H9 (cell line): Measurements from ENCODE around the gene ACAD10. TPM values are rescaled to one million over a fixed set of nuclear protein-coding genes. Genes with fewer than 3 reads are reported as not detected.

Experiments used
- DNase-seq: peaks from one replicate; pipeline ENCODE4 v3.0.0-alpha.2; 2017
- H2AFZ ChIP-seq: one replicate; pipeline ENCODE4 v1.6.1; 2013; ENCODE audit warnings: mild to moderate bottlenecking, low read length, control low read depth, moderate library complexity
- H2AK5ac ChIP-seq: 2 replicates; pipeline ENCODE4 v1.6.1; 2013; ENCODE audit warnings: low read length, control low read depth, mixed read lengths; ENCODE audit not compliant: insufficient read length
- H2BK120ac ChIP-seq: one replicate; pipeline ENCODE4 v1.6.1; 2013; ENCODE audit warnings: low read depth, mild to moderate bottlenecking, low read length, control low read depth, inconsistent platforms; ENCODE audit not compliant: poor library complexity, severe bottlenecking
- H2BK12ac ChIP-seq: 2 replicates; pipeline ENCODE4 v1.6.1; 2013; ENCODE audit warnings: low read length, control low read depth, mixed read lengths, low read depth; ENCODE audit not compliant: insufficient read length
- H2BK15ac ChIP-seq: 2 replicates; pipeline ENCODE4 v1.6.1; 2013; ENCODE audit warnings: low read depth, low read length, control low read depth
- H2BK20ac ChIP-seq: one replicate; pipeline ENCODE4 v1.6.1; 2013; ENCODE audit warnings: low read depth, mild to moderate bottlenecking, low read length, control low read depth, inconsistent platforms; ENCODE audit not compliant: poor library complexity, severe bottlenecking
- H2BK5ac ChIP-seq: 2 replicates; pipeline ENCODE4 v1.6.1; 2013; ENCODE audit warnings: low read length, control low read depth, mixed read lengths; ENCODE audit not compliant: insufficient read length
- H3K14ac ChIP-seq: 2 replicates; pipeline ENCODE4 v1.6.1; 2013; ENCODE audit warnings: low read length, control low read depth; ENCODE audit not compliant: insufficient read depth
- H3K18ac ChIP-seq: 2 replicates; pipeline ENCODE4 v1.6.1; 2013; ENCODE audit warnings: low read depth, mild to moderate bottlenecking, mixed read lengths, low read length, control low read depth; ENCODE audit not compliant: insufficient read length
- H3K23ac ChIP-seq: 2 replicates; pipeline ENCODE4 v1.6.1; 2013; ENCODE audit warnings: low read length, control low read depth, mixed read lengths, low read depth; ENCODE audit not compliant: insufficient read length
- H3K23me2 ChIP-seq: 2 replicates; pipeline ENCODE4 v1.6.1; 2013; ENCODE audit warnings: low read depth, mild to moderate bottlenecking, mixed read lengths, low read length, control low read depth; ENCODE audit not compliant: insufficient read length, poor library complexity, severe bottlenecking
- H3K27ac ChIP-seq: 2 replicates; pipeline ENCODE4 v1.5.1; 2013; ENCODE audit warnings: low read length, control low read depth, mixed read lengths, low read depth; ENCODE audit not compliant: insufficient read length
- H3K27me3 ChIP-seq: 2 replicates; pipeline ENCODE4 v1.6.1; 2013; ENCODE audit warnings: low read length, control low read depth, inconsistent platforms; ENCODE audit not compliant: insufficient read depth
- H3K4ac ChIP-seq: 2 replicates; pipeline ENCODE4 v1.6.1; 2013; ENCODE audit warnings: low read depth, mild to moderate bottlenecking, control low read depth, inconsistent platforms, low read length, moderate library complexity
- H3K4me1 ChIP-seq: 2 replicates; pipeline ENCODE4 v1.6.1; 2013; ENCODE audit warnings: low read length, control low read depth, inconsistent platforms; ENCODE audit not compliant: insufficient read depth
- H3K4me2 ChIP-seq: 2 replicates; pipeline ENCODE4 v1.6.1; 2013; ENCODE audit warnings: low read length, control low read depth, mixed read lengths; ENCODE audit not compliant: insufficient read length, insufficient read depth
- H3K56ac ChIP-seq: 2 replicates; pipeline ENCODE4 v1.6.1; 2013; ENCODE audit warnings: low read depth, mild to moderate bottlenecking, mixed read lengths, low read length, control low read depth; ENCODE audit not compliant: insufficient read length
- H3K79me1 ChIP-seq: 2 replicates; pipeline ENCODE4 v1.6.1; 2013; ENCODE audit warnings: low read depth, mild to moderate bottlenecking, moderate library complexity, low read length, control low read depth, inconsistent platforms; ENCODE audit not compliant: insufficient read depth, poor library complexity, severe bottlenecking
- H3K79me2 ChIP-seq: 2 replicates; pipeline ENCODE4 v1.6.1; 2013; ENCODE audit warnings: low read length, control low read depth, inconsistent platforms; ENCODE audit not compliant: insufficient read depth
- H3K9ac ChIP-seq: 2 replicates; pipeline ENCODE4 v1.6.1; 2013; ENCODE audit warnings: low read length, control low read depth, mixed read lengths; ENCODE audit not compliant: insufficient read length; ENCODE audit errors: extremely low read depth
- H3K9me3 ChIP-seq: one replicate; pipeline ENCODE4 v1.6.1; 2013; ENCODE audit warnings: low read depth, low read length, inconsistent platforms; ENCODE audit not compliant: control insufficient read depth
- H3T11ph ChIP-seq: one replicate; pipeline ENCODE4 v1.6.1; 2013; ENCODE audit warnings: mild to moderate bottlenecking, low read length, control low read depth, inconsistent platforms
- H4K20me1 ChIP-seq: one replicate; pipeline ENCODE4 v1.6.1; 2013; ENCODE audit not compliant: control insufficient read depth, insufficient read length, insufficient read depth
- H4K5ac ChIP-seq: 2 replicates; pipeline ENCODE4 v1.6.1; 2013; ENCODE audit warnings: low read depth, mild to moderate bottlenecking, mixed read lengths, low read length, control low read depth; ENCODE audit not compliant: insufficient read length
- H4K8ac ChIP-seq: replicated peaks from 2 replicates; pipeline ENCODE4 v1.6.1; 2013; ENCODE audit warnings: low read length, control low read depth, mixed read lengths, low read depth; ENCODE audit not compliant: insufficient read length
- H4K91ac ChIP-seq: 2 replicates; pipeline ENCODE4 v1.6.1; 2013; ENCODE audit warnings: low read depth, mild to moderate bottlenecking, moderate library complexity, mixed read lengths, low read length, control low read depth; ENCODE audit not compliant: insufficient read length
- H3K27ac Mint-ChIP-seq, 3 experiments: 2 replicates in 2 of 3; 3 replicates in 1 of 3; pipeline ENCODE4 v1.8.0; 2020 to 2021; ENCODE audit warnings: mixed read lengths in 3 of 3, mild to moderate bottlenecking in 1 of 3, moderate library complexity in 1 of 3
- H3K27me3 Mint-ChIP-seq: 2 replicates; pipeline ENCODE4 v1.8.0; 2021; ENCODE audit warnings: low read depth, mild to moderate bottlenecking, moderate library complexity, mixed read lengths
- H3K36me3 Mint-ChIP-seq, 3 experiments: 2 replicates in 2 of 3; 3 replicates in 1 of 3; pipeline ENCODE4 v1.8.0; 2020 to 2021; ENCODE audit warnings: low read depth in 3 of 3, mixed read lengths in 3 of 3; ENCODE audit not compliant: insufficient read depth in 1 of 3
- H3K4me1 Mint-ChIP-seq, 2 experiments: 2 replicates each; pipeline ENCODE4 v1.8.0; 2020; ENCODE audit warnings: mixed read lengths in 2 of 2
- H3K4me3 Mint-ChIP-seq, 2 experiments: 2 replicates in 1 of 2; 3 replicates in 1 of 2; pipeline ENCODE4 v1.8.0; 2020 to 2021; ENCODE audit warnings: mild to moderate bottlenecking in 2 of 2, mixed read lengths in 2 of 2, moderate library complexity in 1 of 2
- H3K9me3 Mint-ChIP-seq, 2 experiments: 2 replicates in 1 of 2; 3 replicates in 1 of 2; pipeline ENCODE4 v1.8.0; 2020; ENCODE audit warnings: mild to moderate bottlenecking in 2 of 2, mixed read lengths in 2 of 2, moderate library complexity in 1 of 2
- WGBS: extraction: QIAGEN DNeasy Blood & Tissue Kit; methylation state at CpG from one replicate; pipeline ENCODE4 v1.1.7; 2013; ENCODE audit warnings: missing lambda C conversion rate, low lambda C conversion rate, mixed read lengths; ENCODE audit not compliant: insufficient read length; ENCODE audit errors: extremely low coverage; 5-methylcytosine and 5-hydroxymethylcytosine counted together
- total RNA-seq: library from RNA; stranded (reverse); gene quantifications from 2 replicates; pipeline ENCODE4 v1.2.1, GENCODE V29; 2021
- TF ChIP-seq, protein P1 (sequence below): fragments of 200-600 bp; sonication (generic); conservative IDR thresholded peaks from 3 replicates; pipeline ENCODE4 v1.8.0; 2021; ENCODE audit warnings: antibody characterized with exemption, mild to moderate bottlenecking

Gene ACAD10
- total RNA-seq, 1 experiment from 2014 or later = 25.7 TPM

DNA sequence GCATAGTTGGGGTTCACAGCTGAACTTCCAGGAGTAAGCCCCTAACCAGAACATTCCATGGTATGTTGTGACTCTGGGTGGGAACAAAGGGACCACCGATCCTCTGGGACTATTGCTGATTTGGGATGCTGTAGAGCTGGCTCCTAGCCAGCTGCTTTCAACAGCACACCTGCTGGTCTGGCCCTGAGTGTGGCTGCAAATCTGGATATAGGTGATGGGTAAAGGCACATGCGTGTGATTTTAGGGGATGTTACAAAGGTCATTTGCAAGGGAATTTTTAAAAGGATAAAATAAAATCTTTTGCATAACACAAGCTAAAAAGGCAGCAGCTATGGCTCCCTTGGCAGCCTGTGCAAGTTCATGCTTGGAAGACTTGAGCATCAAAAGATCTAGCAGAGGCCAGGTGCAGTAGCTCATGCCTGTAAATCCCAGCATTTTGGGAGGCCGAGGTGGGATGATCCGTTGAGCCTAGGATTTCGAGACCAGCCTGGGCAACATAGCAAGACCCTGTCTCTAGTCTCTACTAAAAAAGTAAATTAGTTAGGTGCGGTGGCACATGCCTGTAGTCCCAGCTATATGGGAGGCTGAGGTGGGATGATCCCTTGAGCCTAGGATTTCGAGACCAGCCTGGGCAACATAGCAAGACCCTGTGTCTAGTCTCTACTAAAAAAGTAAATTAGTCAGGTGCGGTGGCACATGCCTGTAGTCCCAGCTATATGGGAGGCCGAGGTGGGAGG is 82.5 kb downstream of the ACAD10 start:
- no peak overlapping the region for H3K14ac ChIP-seq
- no peaks in the 10 kb centered on the region for H3K79me1 ChIP-seq
- no CpG with 5 or more reads among the region's 9 CpGs for WGBS
- H3K79me2 ChIP-seq = no peaks in the 10 kb centered on the region
- H3K18ac ChIP-seq = no peak overlapping the region
- no peak overlapping the region for H2BK5ac ChIP-seq
- no peak overlapping the region for H3K56ac ChIP-seq
- no peaks in the 10 kb centered on the region for H4K20me1 ChIP-seq
- H3K9me3 ChIP-seq = no peaks in the 10 kb centered on the region
- no peak overlapping the region for H2AFZ ChIP-seq
- peak overlapping the region; percentile 62 for H3K4me2 ChIP-seq
- no peak for DNase-seq
- Mint-ChIP-seq H3K36me3 (peaks cover 3 to 10% (median 4%) of the 10 kb centered on the region in 3 experiments; a peak in 6 of 7 replicates), H3K27me3 (peaks cover 14% of the 10 kb centered on the region), H3K27ac (no peak overlapping the region), H3K4me1 (peaks cover 17% of the 10 kb centered on the region in 2 experiments), H3K9me3 (peaks cover 3 to 7% of the 10 kb centered on the region in 2 experiments), H3K4me3 (peak overlapping the region; percentile 88 to 92; a peak in 4 of 5 replicates)
- TF ChIP-seq, protein P1, sequence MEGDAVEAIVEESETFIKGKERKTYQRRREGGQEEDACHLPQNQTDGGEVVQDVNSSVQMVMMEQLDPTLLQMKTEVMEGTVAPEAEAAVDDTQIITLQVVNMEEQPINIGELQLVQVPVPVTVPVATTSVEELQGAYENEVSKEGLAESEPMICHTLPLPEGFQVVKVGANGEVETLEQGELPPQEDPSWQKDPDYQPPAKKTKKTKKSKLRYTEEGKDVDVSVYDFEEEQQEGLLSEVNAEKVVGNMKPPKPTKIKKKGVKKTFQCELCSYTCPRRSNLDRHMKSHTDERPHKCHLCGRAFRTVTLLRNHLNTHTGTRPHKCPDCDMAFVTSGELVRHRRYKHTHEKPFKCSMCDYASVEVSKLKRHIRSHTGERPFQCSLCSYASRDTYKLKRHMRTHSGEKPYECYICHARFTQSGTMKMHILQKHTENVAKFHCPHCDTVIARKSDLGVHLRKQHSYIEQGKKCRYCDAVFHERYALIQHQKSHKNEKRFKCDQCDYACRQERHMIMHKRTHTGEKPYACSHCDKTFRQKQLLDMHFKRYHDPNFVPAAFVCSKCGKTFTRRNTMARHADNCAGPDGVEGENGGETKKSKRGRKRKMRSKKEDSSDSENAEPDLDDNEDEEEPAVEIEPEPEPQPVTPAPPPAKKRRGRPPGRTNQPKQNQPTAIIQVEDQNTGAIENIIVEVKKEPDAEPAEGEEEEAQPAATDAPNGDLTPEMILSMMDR = no peak
- no peak overlapping the region for H2BK120ac ChIP-seq
- no peak overlapping the region for H2AK5ac ChIP-seq
- H4K8ac ChIP-seq = no peak overlapping the region
- H2BK20ac ChIP-seq = no peak overlapping the region
- H3K4ac ChIP-seq = no peak overlapping the region
- H2BK15ac ChIP-seq = no peak overlapping the region
- H4K91ac ChIP-seq = no peak overlapping the region
- no peak overlapping the region for H3K27ac ChIP-seq
- H3K9ac ChIP-seq = no peak overlapping the region
- no peak overlapping the region for H3K23ac ChIP-seq
- H3K23me2 ChIP-seq = peaks cover 5% of the 10 kb centered on the region
- no peaks in the 10 kb centered on the region; the same call in 1 of the 2 replicates for H3K27me3 ChIP-seq
- no peak overlapping the region for H3T11ph ChIP-seq
- H2BK12ac ChIP-seq = no peak overlapping the region
- H3K4me1 ChIP-seq = 0 out of 2 replicates have a peak, but pooled peaks cover 3% of the 10 kb centered on the region
- no peak overlapping the region for H4K5ac ChIP-seq
